H1 (cell line): Measurements from ENCODE around the gene CEBPG. TPM values are rescaled to one million over a fixed set of nuclear protein-coding genes. Genes with fewer than 3 reads are reported as not detected.

Experiments used
- CHD7 ChIP-seq: fragments of 300-600 bp; sonication (generic); IDR thresholded peaks from 2 replicates; pipeline ENCODE4 v1.7.1; 2012; ENCODE audit warnings: low read length, moderate library complexity, mild to moderate bottlenecking, inconsistent platforms; ENCODE audit not compliant: insufficient replicate concordance
- EP300 ChIP-seq, 2 experiments: IDR thresholded peaks; 1 replicate in 1 of 2; 2 replicates in 1 of 2; pipeline ENCODE4 v1.6.1; 2011 to 2012; ENCODE audit warnings: low read depth in 2 of 2, low read length in 2 of 2, mild to moderate bottlenecking in 2 of 2, borderline replicate concordance in 1 of 2, inconsistent platforms in 1 of 2, moderate library complexity in 1 of 2
- GABPA ChIP-seq: IDR thresholded peaks from 2 replicates; pipeline ENCODE4 v1.6.1; 2011; ENCODE audit warnings: mild to moderate bottlenecking, low read length, moderate library complexity, borderline replicate concordance; ENCODE audit not compliant: insufficient read depth
- HDAC2 ChIP-seq, 2 experiments: fragments of 300-600 bp in 1 of 2; sonication (generic) in 1 of 2; IDR thresholded peaks; 2 replicates each; pipeline ENCODE4 v1.6.1; 2011 to 2012; ENCODE audit warnings: low read depth in 2 of 2, low read length in 2 of 2, mild to moderate bottlenecking in 2 of 2, moderate library complexity in 2 of 2, borderline replicate concordance in 1 of 2, inconsistent platforms in 1 of 2
- PHF8 ChIP-seq: fragments of 200-600 bp; sonication (generic); conservative IDR thresholded peaks from 2 replicates; pipeline ENCODE4 v1.7.1; 2012; ENCODE audit warnings: low read depth, mild to moderate bottlenecking, inconsistent platforms, low read length, moderate library complexity
- POLR2AphosphoS5 ChIP-seq: IDR thresholded peaks from 2 replicates; pipeline ENCODE4 v1.6.1; 2011; ENCODE audit warnings: low read depth, low read length
- RFX5 ChIP-seq: IDR thresholded peaks from 2 replicates; pipeline ENCODE4 v1.6.1; 2011; ENCODE audit warnings: low read depth, low read length, improper control_type of control experiment, borderline replicate concordance
- RNF2 ChIP-seq: fragments of 200-900, 300-1000 bp; sonication (generic); IDR thresholded peaks from 2 replicates; pipeline ENCODE4 v1.7.1; 2016; ENCODE audit warnings: borderline replicate concordance, low read depth, mild to moderate bottlenecking, antibody characterized with exemption, low read length; ENCODE audit not compliant: poor library complexity, severe bottlenecking; ENCODE audit errors: missing control alignments
- SAP30 ChIP-seq: fragments of 300-600 bp; sonication (generic); IDR thresholded peaks from 2 replicates; pipeline ENCODE4 v1.7.1; 2012; ENCODE audit warnings: low read length, moderate library complexity, mild to moderate bottlenecking, inconsistent platforms; ENCODE audit not compliant: insufficient read depth, insufficient replicate concordance
- SIRT6 ChIP-seq: IDR thresholded peaks from one replicate; pipeline ENCODE4 v1.7.1; 2012; ENCODE audit warnings: low read length, inconsistent platforms
- TBP ChIP-seq: IDR thresholded peaks from 2 replicates; pipeline ENCODE4 v1.6.1; 2011; ENCODE audit warnings: low read depth, low read length, improper control_type of control experiment
- polyA plus RNA-seq, 7 experiments: library from polyadenylated mRNA; depleted of rRNA in 3 of 7; stranded (reverse) in 5 of 7; unstranded in 2 of 7; fragments of >200 nt in 5 of 7; fragments of 200-250 nt in 2 of 7; gene quantifications; 1 replicate in 5 of 7; 2 replicates in 1 of 7; 4 replicates in 1 of 7; pipeline versions ENCODE4 v1.2.1 to v1.2.3, GENCODE V29; 2011 to 2013; ENCODE audit warnings: missing spikeins in 2 of 7, mixed read lengths in 2 of 7
- total RNA-seq: library from RNA; stranded (reverse); fragmentation: NEBNext Ultra II Directional; extraction: Animal tissue kit (Norgen Biotek cat#: 25700); gene quantifications from 2 replicates; pipeline ENCODE4 v1.2.1, GENCODE V29; 2021

Gene CEBPG
- total and polyA plus RNA-seq, 2 of the 8 experiments (the other 6 are each of a cell fraction or from before 2014, with no cell fraction given): 12.3 to 35.4 TPM

GRCh38 chr19:33343301-33343700, 30.2 kb upstream of the CEBPG start (continued):
- no peak for TF ChIP-seq CHD7
- no peak for TF ChIP-seq PHF8
- TF ChIP-seq RNF2: no peak
- no peak for TF ChIP-seq GABPA
- TF ChIP-seq RFX5: no peak
- no peak for TF ChIP-seq HDAC2 (IDR thresholded peaks at IDR 0.05; ENCODE audit: borderline replicate concordance in 1 of 2, low read depth in 2 of 2, low read length in 2 of 2)
- TF ChIP-seq TBP: no peak
- TF ChIP-seq SAP30: no peak
- TF ChIP-seq SIRT6: no peak
- TF ChIP-seq EP300 (IDR thresholded peaks at IDR 0.05; ENCODE audit: borderline replicate concordance in 1 of 2, low read depth in 2 of 2, low read length in 2 of 2): no peak
- no peak for TF ChIP-seq POLR2AphosphoS5
